ENCODE data around the gene FRMD8. TPM values are rescaled to one million over a fixed set of nuclear protein-coding genes. Genes with fewer than 3 reads are reported as not detected.
A peak's percentile ranks its signal among the peaks of the same experiment; 100 is the strongest.

FRMD8 gene
- total and polyA plus RNA-seq, 9 of the 15 experiments (the other 6 are each of a cell fraction or from before 2014, with no cell fraction given), result 4.5 to 54.5 (median 15.8) TPM

DNA sequence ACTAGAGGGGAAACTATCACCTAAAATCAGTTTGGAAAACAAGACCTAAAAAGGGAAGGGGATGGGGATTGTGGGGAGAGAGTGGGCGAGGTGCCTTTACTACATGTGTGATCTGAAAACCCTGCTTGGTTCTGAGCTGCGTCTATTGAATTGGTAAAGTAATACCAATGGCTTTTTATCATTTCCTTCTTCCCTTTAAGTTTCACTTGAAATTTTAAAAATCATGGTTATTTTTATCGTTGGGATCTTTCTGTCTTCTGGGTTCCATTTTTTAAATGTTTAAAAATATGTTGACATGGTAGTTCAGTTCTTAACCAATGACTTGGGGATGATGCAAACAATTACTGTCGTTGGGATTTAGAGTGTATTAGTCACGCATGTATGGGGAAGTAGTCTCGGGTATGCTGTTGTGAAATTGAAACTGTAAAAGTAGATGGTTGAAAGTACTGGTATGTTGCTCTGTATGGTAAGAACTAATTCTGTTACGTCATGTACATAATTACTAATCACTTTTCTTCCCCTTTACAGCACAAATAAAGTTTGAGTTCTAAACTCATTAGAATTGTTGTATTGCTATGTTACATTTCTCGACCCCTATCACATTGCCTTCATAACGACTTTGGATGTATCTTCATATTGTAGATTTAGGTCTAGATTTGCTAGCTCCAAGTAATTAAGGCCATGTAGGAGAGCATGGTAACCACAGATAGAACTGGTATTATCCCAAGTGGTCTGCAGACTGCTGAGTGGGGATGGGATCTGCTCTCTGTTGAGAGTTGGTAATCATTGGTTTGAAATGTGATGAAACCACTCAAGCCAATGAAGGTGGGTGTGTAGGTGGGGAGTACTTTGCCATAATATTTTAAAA, 39.8 kb downstream of the FRMD8 start (continued):
- TF ChIP-seq NR2C1 (IDR thresholded peaks at IDR 0.05), result no peak
- no peak for TF ChIP-seq NR2C1 (tag; IDR thresholded peaks at IDR 0.05)
- TF ChIP-seq PHB2 (IDR thresholded peaks at IDR 0.05; ENCODE audit: low read depth), result no peak
- peak; percentile 60; the same call in 1 of the 2 replicates for TF ChIP-seq ZBED1 (IDR thresholded peaks at IDR 0.05)
- TF ChIP-seq YBX1 (IDR thresholded peaks at IDR 0.05), result no peak
- no peak; the same call in 1 of the 2 replicates for TF ChIP-seq KAT7 (CRISPR knock-in tag; IDR thresholded peaks at IDR 0.05; ENCODE audit: borderline replicate concordance)
- TF ChIP-seq GATAD2A (IDR thresholded peaks at IDR 0.05), result no peak
- peak; percentile 89 for TF ChIP-seq CHD1 (IDR thresholded peaks at IDR 0.05; ENCODE audit: low read length)
- TF ChIP-seq, protein P1, sequence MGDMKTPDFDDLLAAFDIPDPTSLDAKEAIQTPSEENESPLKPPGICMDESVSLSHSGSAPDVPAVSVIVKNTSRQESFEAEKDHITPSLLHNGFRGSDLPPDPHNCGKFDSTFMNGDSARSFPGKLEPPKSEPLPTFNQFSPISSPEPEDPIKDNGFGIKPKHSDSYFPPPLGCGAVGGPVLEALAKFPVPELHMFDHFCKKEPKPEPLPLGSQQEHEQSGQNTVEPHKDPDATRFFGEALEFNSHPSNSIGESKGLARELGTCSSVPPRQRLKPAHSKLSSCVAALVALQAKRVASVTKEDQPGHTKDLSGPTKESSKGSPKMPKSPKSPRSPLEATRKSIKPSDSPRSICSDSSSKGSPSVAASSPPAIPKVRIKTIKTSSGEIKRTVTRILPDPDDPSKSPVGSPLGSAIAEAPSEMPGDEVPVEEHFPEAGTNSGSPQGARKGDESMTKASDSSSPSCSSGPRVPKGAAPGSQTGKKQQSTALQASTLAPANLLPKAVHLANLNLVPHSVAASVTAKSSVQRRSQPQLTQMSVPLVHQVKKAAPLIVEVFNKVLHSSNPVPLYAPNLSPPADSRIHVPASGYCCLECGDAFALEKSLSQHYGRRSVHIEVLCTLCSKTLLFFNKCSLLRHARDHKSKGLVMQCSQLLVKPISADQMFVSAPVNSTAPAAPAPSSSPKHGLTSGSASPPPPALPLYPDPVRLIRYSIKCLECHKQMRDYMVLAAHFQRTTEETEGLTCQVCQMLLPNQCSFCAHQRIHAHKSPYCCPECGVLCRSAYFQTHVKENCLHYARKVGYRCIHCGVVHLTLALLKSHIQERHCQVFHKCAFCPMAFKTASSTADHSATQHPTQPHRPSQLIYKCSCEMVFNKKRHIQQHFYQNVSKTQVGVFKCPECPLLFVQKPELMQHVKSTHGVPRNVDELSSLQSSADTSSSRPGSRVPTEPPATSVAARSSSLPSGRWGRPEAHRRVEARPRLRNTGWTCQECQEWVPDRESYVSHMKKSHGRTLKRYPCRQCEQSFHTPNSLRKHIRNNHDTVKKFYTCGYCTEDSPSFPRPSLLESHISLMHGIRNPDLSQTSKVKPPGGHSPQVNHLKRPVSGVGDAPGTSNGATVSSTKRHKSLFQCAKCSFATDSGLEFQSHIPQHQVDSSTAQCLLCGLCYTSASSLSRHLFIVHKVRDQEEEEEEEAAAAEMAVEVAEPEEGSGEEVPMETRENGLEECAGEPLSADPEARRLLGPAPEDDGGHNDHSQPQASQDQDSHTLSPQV (IDR thresholded peaks at IDR 0.05), result no peak
- no peak for TF ChIP-seq RAD51 (IDR thresholded peaks at IDR 0.05; ENCODE audit: borderline replicate concordance, low read depth)
- TF ChIP-seq ZNF436 (CRISPR knock-in tag; IDR thresholded peaks at IDR 0.05), result 0 out of 2 replicates have a peak, but pooled peaks have one; percentile 43
- peak; percentile 84 for TF ChIP-seq HNRNPK (IDR thresholded peaks at IDR 0.05; ENCODE audit: low read depth, low read length, poor library complexity, severe bottlenecking)
- TF ChIP-seq TRIM24 (IDR thresholded peaks at IDR 0.05), result no peak
- 0 out of 2 replicates have a peak, but pooled peaks have one; percentile 13 for TF ChIP-seq MAFG (tag; conservative IDR thresholded peaks at IDR 0.05)
- no peak for TF ChIP-seq SOX6 (IDR thresholded peaks at IDR 0.05)
- TF ChIP-seq NCOA2 (IDR thresholded peaks at IDR 0.05; ENCODE audit: partially characterized antibody in 2 of 2), result no peak
- TF ChIP-seq PCBP2 (IDR thresholded peaks at IDR 0.05; ENCODE audit: low read depth, low read length, poor library complexity, severe bottlenecking), result peak; percentile 86
- no peak for TF ChIP-seq ZNF12 (CRISPR knock-in tag; IDR thresholded peaks at IDR 0.05)
- TF ChIP-seq, protein P2, sequence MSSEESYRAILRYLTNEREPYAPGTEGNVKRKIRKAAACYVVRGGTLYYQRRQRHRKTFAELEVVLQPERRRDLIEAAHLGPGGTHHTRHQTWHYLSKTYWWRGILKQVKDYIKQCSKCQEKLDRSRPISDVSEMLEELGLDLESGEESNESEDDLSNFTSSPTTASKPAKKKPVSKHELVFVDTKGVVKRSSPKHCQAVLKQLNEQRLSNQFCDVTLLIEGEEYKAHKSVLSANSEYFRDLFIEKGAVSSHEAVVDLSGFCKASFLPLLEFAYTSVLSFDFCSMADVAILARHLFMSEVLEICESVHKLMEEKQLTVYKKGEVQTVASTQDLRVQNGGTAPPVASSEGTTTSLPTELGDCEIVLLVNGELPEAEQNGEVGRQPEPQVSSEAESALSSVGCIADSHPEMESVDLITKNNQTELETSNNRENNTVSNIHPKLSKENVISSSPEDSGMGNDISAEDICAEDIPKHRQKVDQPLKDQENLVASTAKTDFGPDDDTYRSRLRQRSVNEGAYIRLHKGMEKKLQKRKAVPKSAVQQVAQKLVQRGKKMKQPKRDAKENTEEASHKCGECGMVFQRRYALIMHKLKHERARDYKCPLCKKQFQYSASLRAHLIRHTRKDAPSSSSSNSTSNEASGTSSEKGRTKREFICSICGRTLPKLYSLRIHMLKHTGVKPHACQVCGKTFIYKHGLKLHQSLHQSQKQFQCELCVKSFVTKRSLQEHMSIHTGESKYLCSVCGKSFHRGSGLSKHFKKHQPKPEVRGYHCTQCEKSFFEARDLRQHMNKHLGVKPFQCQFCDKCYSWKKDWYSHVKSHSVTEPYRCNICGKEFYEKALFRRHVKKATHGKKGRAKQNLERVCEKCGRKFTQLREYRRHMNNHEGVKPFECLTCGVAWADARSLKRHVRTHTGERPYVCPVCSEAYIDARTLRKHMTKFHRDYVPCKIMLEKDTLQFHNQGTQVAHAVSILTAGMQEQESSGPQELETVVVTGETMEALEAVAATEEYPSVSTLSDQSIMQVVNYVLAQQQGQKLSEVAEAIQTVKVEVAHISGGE (CRISPR knock-in tag; IDR thresholded peaks at IDR 0.05), result no peak
- no peak; a peak in 1 of 4 replicates for TF ChIP-seq ETV6 (IDR thresholded peaks at IDR 0.05; ENCODE audit: borderline replicate concordance in 1 of 2, low read depth in 2 of 2, low read length in 1 of 2)
- no peak for TF ChIP-seq ETV6 (CRISPR knock-in tag; IDR thresholded peaks at IDR 0.05; ENCODE audit: borderline replicate concordance)
- TF ChIP-seq DNMT1 (IDR thresholded peaks at IDR 0.05), result no peak

Data from K562 (cell line).